ENCODE measurements around the gene SPACA7.

SPACA7 gene

GRCh38 chr13:112346173-112346898 is 29.8 kb upstream of the SPACA7 start:
- H3K27ac ChIP-seq (ENCODE audit: low read depth, low read length) = no peak overlapping the region
- H3F3A ChIP-seq (ENCODE audit: insufficient read depth) = no peaks in the 10 kb centered on the region
- H3K4me2 ChIP-seq (ENCODE audit: low read depth, low read length, poor library complexity, severe bottlenecking) = no peak overlapping the region

GRCh38 chr13:112346899-112347229 is 29.3 kb upstream of the SPACA7 start:
- no peak overlapping the region for H3K4me2 ChIP-seq (ENCODE audit: low read depth, low read length, poor library complexity, severe bottlenecking)
- no peak overlapping the region for H3K27ac ChIP-seq (ENCODE audit: low read depth, low read length)
- no peaks in the 10 kb centered on the region for H3K79me2 ChIP-seq (ENCODE audit: insufficient read depth, low read length)
- no peak overlapping the region for H3K9ac ChIP-seq (ENCODE audit: low read length)
- no peaks in the 10 kb centered on the region for H3K36me3 ChIP-seq (ENCODE audit: low read length)
- H3F3A ChIP-seq (ENCODE audit: insufficient read depth) = no peaks in the 10 kb centered on the region
- H3K9me3 ChIP-seq (ENCODE audit: insufficient read depth, low read length) = no peaks in the 10 kb centered on the region
- H3K27me3 ChIP-seq (ENCODE audit: low read length) = no peaks in the 10 kb centered on the region
- no peaks in the 10 kb centered on the region for H3K9me2 ChIP-seq (replicated peaks; ENCODE audit: insufficient read depth, low read length)
- H3K4me3 ChIP-seq (ENCODE audit: insufficient read depth, low read length, poor library complexity, severe bottlenecking) = no peak overlapping the region
- TF ChIP-seq EZH2phosphoT487 (conservative IDR thresholded peaks at IDR 0.05; ENCODE audit: low read length) = no peak
- no peak for TF ChIP-seq CTCF (IDR thresholded peaks at IDR 0.05; ENCODE audit: insufficient read depth, low read length, poor library complexity, severe bottlenecking)
- H2AFZ ChIP-seq (ENCODE audit: low read depth, low read length, severe bottlenecking) = no peak overlapping the region
- no peaks in the 10 kb centered on the region for H4K20me1 ChIP-seq (ENCODE audit: low read depth, low read length)

More at GRCh38 chr13:112346173-112346898, 29.8 kb upstream of the SPACA7 start:
- TF ChIP-seq CTCF (IDR thresholded peaks at IDR 0.05; ENCODE audit: insufficient read depth, low read length, poor library complexity, severe bottlenecking) = no peak
- TF ChIP-seq EZH2phosphoT487 (conservative IDR thresholded peaks at IDR 0.05; ENCODE audit: low read length) = no peak
- Histone ChIP-seq H3K9ac (ENCODE audit: low read length) (no peak overlapping the region), H3K4me3 (ENCODE audit: insufficient read depth, low read length, poor library complexity, severe bottlenecking) (no peak overlapping the region), H3K9me3 (ENCODE audit: insufficient read depth, low read length) (no peaks in the 10 kb centered on the region), H3K9me2 (replicated peaks; ENCODE audit: insufficient read depth, low read length) (no peaks in the 10 kb centered on the region), H3K27me3 (ENCODE audit: low read length) (no peaks in the 10 kb centered on the region), H2AFZ (ENCODE audit: low read depth, low read length, severe bottlenecking) (no peak overlapping the region), H4K20me1 (ENCODE audit: low read depth, low read length) (no peaks in the 10 kb centered on the region), H3K36me3 (ENCODE audit: low read length) (no peaks in the 10 kb centered on the region), H3K79me2 (ENCODE audit: insufficient read depth, low read length) (no peaks in the 10 kb centered on the region)

GRCh38 chr13:112347986-112348385 is 28.2 kb upstream of the SPACA7 start:
- no peak for TF ChIP-seq EZH2phosphoT487 (conservative IDR thresholded peaks at IDR 0.05; ENCODE audit: low read length)
- TF ChIP-seq CTCF (IDR thresholded peaks at IDR 0.05; ENCODE audit: insufficient read depth, low read length, poor library complexity, severe bottlenecking) = no peak
- Histone ChIP-seq H3K27me3 (ENCODE audit: low read length) (no peaks in the 10 kb centered on the region), H3K9me2 (replicated peaks; ENCODE audit: insufficient read depth, low read length) (no peaks in the 10 kb centered on the region), H2AFZ (ENCODE audit: low read depth, low read length, severe bottlenecking) (no peak overlapping the region), H3K36me3 (ENCODE audit: low read length) (no peaks in the 10 kb centered on the region), H3K4me3 (ENCODE audit: insufficient read depth, low read length, poor library complexity, severe bottlenecking) (no peak overlapping the region), H3K9ac (ENCODE audit: low read length) (no peak overlapping the region), H3K4me2 (ENCODE audit: low read depth, low read length, poor library complexity, severe bottlenecking) (no peak overlapping the region), H4K20me1 (ENCODE audit: low read depth, low read length) (no peaks in the 10 kb centered on the region), H3F3A (ENCODE audit: insufficient read depth) (no peaks in the 10 kb centered on the region), H3K27ac (ENCODE audit: low read depth, low read length) (no peak overlapping the region), H3K79me2 (ENCODE audit: insufficient read depth, low read length) (no peaks in the 10 kb centered on the region), H3K9me3 (ENCODE audit: insufficient read depth, low read length) (no peaks in the 10 kb centered on the region)

All from SU-DHL-6 (cell line).